Activated CD8-positive, alpha-beta T cell treated with anti-CD3 and anti-CD28 coated beads, Interleukin-2, amount 10 ng/mL, durations not matched to agents 7 days and 5 days (primary cell): Measurements from ENCODE around the gene CR1. TPM values are rescaled to one million over a fixed set of nuclear protein-coding genes. Genes with fewer than 3 reads are reported as not detected.
"Not testable (repeated sequence)": the region's sequence is repeated elsewhere in the genome, so short reads cannot be mapped to it uniquely, and the experiment has no call there.

ENCODE experiments used
- ATAC-seq: fragments of 150-1000 bp; cut with Tn5 transposase; one replicate; pipeline ENCODE4 v1.10.0; 2021; ENCODE audit warnings: moderate library complexity
- CTCF ChIA-PET: fragments of 350-600 bp; sonication (Branson Sonifier 250); formaldehyde crosslinking; loops from one replicate; lab custom pipeline; 2021; ENCODE audit warnings: antibody characterized with exemption; lab: Charles Lee
- POLR2A ChIA-PET: fragments of 350-600 bp; sonication (Branson Sonifier 250); formaldehyde crosslinking; loops from one replicate; lab custom pipeline; 2021; ENCODE audit warnings: antibody characterized with exemption; lab: Charles Lee
- DNase-seq: peaks from one replicate; pipeline ENCODE4 v3.0.0-alpha.2; 2020
- H3K27ac Mint-ChIP-seq: one replicate; pipeline ENCODE4 v1.8.0; 2021; ENCODE audit warnings: mild to moderate bottlenecking, mixed read lengths
- H3K27me3 Mint-ChIP-seq: one replicate; pipeline ENCODE4 v1.8.0; 2021; ENCODE audit warnings: low read depth, mixed read lengths
- H3K36me3 Mint-ChIP-seq: one replicate; pipeline ENCODE4 v1.8.0; 2021; ENCODE audit warnings: low read depth, mixed read lengths
- H3K4me1 Mint-ChIP-seq: one replicate; pipeline ENCODE4 v1.8.0; 2021; ENCODE audit warnings: low read depth, mixed read lengths
- H3K4me3 Mint-ChIP-seq: one replicate; pipeline ENCODE4 v1.8.0; 2021; ENCODE audit warnings: mild to moderate bottlenecking, mixed read lengths
- H3K9me3 Mint-ChIP-seq: one replicate; pipeline ENCODE4 v1.8.0; 2022; ENCODE audit warnings: mixed read lengths; ENCODE audit not compliant: insufficient read depth
- total RNA-seq, 2 experiments: library from RNA; stranded (reverse); gene quantifications; one replicate each; pipeline ENCODE4 v1.2.3, GENCODE V29; 2021

CR1 gene
- total RNA-seq, 2 experiments from 2014 or later = 0.08 to 0.16 TPM

DNA sequence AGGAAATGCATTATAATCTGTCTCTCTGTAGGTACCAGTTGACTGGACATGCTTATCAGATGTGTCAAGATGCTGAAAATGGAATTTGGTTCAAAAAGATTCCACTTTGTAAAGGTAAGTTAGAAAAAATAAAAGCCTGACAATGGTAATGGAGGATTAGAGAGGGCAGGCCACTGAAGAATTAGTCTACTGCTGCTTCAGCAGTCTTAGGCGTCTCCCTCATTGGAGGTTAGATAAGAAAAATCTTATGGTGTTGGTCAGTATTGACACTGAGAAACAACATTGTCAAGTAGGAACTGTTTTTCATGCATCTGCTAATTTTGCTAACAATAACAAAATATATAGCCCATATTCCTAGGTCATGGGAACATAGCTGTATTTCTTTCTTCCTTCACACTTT, 21.7 kb upstream of the CR1 start:
- H3K27me3 Mint-ChIP-seq = no peaks in the 10 kb centered on the region
- DNase-seq = no peak
- ATAC-seq = no peak
- no peak overlapping the region for H3K27ac Mint-ChIP-seq
- no peaks in the 10 kb centered on the region for H3K9me3 Mint-ChIP-seq
- ChIA-PET CTCF (interaction anchor here (1.1 kb wide), 1 partner anchor 25 kb away, joined by 3 read pairs; no protein-coding TSS in a partner anchor), POLR2A (no interaction called here)
- peaks cover 16% of the 10 kb centered on the region for H3K4me1 Mint-ChIP-seq
- H3K36me3 Mint-ChIP-seq = no peaks in the 10 kb centered on the region
- no peak overlapping the region for H3K4me3 Mint-ChIP-seq

GRCh38 chr1:207486198-207486597, 9.8 kb upstream of the CR1 start:
- Mint-ChIP-seq H3K9me3 (no peaks in the 10 kb centered on the region), H3K4me3 (no peak overlapping the region), H3K4me1 (no peaks in the 10 kb centered on the region), H3K27me3 (no peaks in the 10 kb centered on the region), H3K36me3 (no peaks in the 10 kb centered on the region), H3K27ac (no peak overlapping the region)
- ChIA-PET CTCF (interaction anchor here (1.6 kb wide), 1 partner anchor 13 kb away, joined by 4 read pairs; no protein-coding TSS in a partner anchor), POLR2A (no interaction called here)
- no peak for ATAC-seq
- DNase-seq = no peak

DNA sequence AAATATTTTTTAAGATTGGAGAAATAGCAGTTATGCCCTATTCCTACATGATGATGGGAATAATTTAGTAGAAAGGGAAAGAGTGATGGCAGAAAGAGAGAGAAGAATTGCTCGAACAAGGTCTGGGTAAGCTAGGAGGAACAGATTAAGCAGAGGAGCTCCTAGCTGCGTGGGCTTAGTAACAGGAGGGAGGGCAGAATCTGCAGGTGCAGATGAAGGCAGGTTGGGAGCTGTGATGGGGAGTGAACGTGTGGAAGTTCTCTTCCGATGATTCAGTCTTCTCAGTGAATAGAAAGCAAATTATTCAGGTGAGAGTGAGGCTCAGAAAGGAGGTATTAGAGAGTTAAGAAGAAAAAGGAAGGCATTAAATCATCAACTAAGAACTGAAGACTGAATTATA, 8.3 kb upstream of the CR1 start:
- no peak overlapping the region for H3K4me3 Mint-ChIP-seq
- DNase-seq (no peak), ATAC-seq (no peak)
- no peaks in the 10 kb centered on the region for H3K4me1 Mint-ChIP-seq
- ChIA-PET POLR2A (no interaction called here), CTCF (interaction anchor here (1.0 to 1.2 kb wide), 2 partner anchors 8 to 17 kb away, joined by 3 read pairs; partner anchors contain the start of gene CR1)
- H3K27me3 Mint-ChIP-seq = no peaks in the 10 kb centered on the region
- H3K9me3 Mint-ChIP-seq = no peaks in the 10 kb centered on the region
- H3K27ac Mint-ChIP-seq = no peak overlapping the region
- H3K36me3 Mint-ChIP-seq = no peaks in the 10 kb centered on the region

DNA sequence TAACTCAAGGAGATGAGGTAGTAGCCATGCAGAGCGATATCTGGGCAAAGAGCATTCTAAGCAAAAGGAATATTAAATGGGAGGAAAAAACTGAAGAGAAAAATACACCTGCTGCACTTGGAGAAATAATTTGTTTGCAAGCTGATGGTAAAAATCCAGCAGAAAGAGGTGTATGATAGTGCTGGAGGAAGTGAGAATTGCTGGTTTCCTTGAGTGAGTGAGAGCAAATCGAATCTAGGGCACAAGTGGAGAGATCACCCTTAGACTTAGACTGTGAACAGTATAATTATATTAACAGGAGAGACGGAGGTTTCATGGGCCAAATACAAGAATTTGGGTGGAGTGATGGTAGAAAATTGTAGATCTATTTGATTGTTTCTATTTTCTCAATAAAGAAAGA, 2.7 kb upstream of the CR1 start:
- CTCF ChIA-PET = no interaction called here
- Mint-ChIP-seq H3K36me3 (no peaks in the 10 kb centered on the region), H3K4me1 (peaks cover 14% of the 10 kb centered on the region), H3K9me3 (no peaks in the 10 kb centered on the region), H3K27ac (no peak overlapping the region), H3K4me3 (no peak overlapping the region), H3K27me3 (peaks cover 15% of the 10 kb centered on the region)
- POLR2A ChIA-PET = no interaction called here
- ATAC-seq = no peak
- no peak for DNase-seq

GRCh38 chr1:207494171-207494570, 1.8 kb upstream of the CR1 start:
- Mint-ChIP-seq H3K9me3 (no peaks in the 10 kb centered on the region), H3K4me1 (peaks cover 14% of the 10 kb centered on the region), H3K4me3 (no peak overlapping the region), H3K27me3 (peaks cover 15% of the 10 kb centered on the region), H3K36me3 (no peaks in the 10 kb centered on the region), H3K27ac (no peak overlapping the region)
- ChIA-PET POLR2A (no interaction called here), CTCF (no interaction called here)
- DNase-seq (no peak), ATAC-seq (no peak)

- H3K4me3 Mint-ChIP-seq, H3K36me3 Mint-ChIP-seq, ATAC-seq, H3K9me3 Mint-ChIP-seq, POLR2A ChIA-PET, DNase-seq, H3K27ac Mint-ChIP-seq: not testable (repeated sequence)
- Mint-ChIP-seq H3K27me3 (peaks cover 17% of the 10 kb centered on the region), H3K4me1 (peaks cover 14% of the 10 kb centered on the region)
- CTCF ChIA-PET = interaction anchor here (1.2 to 2.0 kb wide), 3 partner anchors 8 to 411 kb away, joined by 3 to 6 read pairs (median 3); no protein-coding TSS in a partner anchor
These were observed 676 bp upstream of the CR1 start for GRCh38 chr1:207495281-207495680.

DNA sequence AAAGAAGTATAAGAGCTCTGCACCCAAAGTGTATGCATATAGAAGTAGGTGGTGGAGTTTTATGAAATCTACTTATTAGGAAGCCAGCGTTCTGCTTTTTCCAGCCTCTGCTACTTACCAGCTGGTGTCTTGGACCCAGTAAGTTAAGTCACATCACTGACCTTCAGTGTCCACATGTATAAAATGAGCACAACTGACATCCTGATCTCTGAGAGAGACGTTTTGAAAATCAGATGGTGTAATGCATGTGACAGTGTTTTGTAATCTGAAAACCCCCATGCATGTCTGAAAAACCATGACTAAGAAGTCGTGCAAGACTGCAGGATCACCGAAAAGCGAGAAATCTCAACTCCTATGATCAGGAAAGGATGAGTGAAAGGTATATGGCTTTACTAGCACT, 2.0 kb downstream of the CR1 start:
- ChIA-PET POLR2A (no interaction called here), CTCF (interaction anchor here (0.6 to 3.2 kb wide), 9 partner anchors 43 to 688 kb away, joined by 3 to 31 read pairs (median 5); partner anchors contain the start of gene CR2)
- H3K27ac Mint-ChIP-seq = no peak overlapping the region
- no peaks in the 10 kb centered on the region for H3K36me3 Mint-ChIP-seq
- no peak overlapping the region for H3K4me3 Mint-ChIP-seq
- ATAC-seq = no peak
- H3K4me1 Mint-ChIP-seq = peaks cover 14% of the 10 kb centered on the region
- no peak for DNase-seq
- no peaks in the 10 kb centered on the region for H3K9me3 Mint-ChIP-seq
- peaks cover 29% of the 10 kb centered on the region for H3K27me3 Mint-ChIP-seq

GRCh38 chr1:207499573-207499972, 3.6 kb downstream of the CR1 start:
- Mint-ChIP-seq H3K27me3 (peaks cover 34% of the 10 kb centered on the region), H3K4me1 (peaks cover 14% of the 10 kb centered on the region), H3K36me3 (no peaks in the 10 kb centered on the region), H3K4me3 (no peak overlapping the region), H3K27ac (no peak overlapping the region), H3K9me3 (no peaks in the 10 kb centered on the region)
- peak; percentile 81 for DNase-seq
- ATAC-seq = peak; percentile 74
- ChIA-PET CTCF (interaction anchor here (0.8 to 3.2 kb wide), 39 partner anchors 10 to 583 kb away, joined by 3 to 31 read pairs (median 4); partner anchors contain the start of genes C4BPA, CD55, CR2 and PFKFB2), POLR2A (interaction anchor here (0.7 to 0.8 kb wide), 2 partner anchors 163 to 368 kb away, joined by 3 read pairs; no protein-coding TSS in a partner anchor)

DNA sequence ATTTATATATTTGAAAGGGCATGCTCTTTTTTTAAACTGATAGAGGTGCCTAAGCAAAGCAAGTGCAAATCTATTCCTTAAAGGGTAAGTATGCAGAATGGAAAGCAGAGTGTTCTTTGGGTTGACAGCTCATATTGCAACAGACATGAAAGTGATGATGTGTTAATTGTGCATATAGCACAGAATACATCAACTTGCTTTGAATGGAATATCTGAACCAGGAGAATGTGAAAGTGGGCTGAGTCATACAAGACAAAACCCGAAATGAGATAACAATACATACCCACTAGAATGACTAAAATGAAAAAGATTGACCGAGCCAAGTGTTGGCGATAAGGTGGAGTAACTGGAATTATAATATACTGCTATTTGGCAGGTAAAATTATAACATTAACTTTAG, 4.3 kb downstream of the CR1 start:
- H3K27ac Mint-ChIP-seq = no peak overlapping the region
- ChIA-PET POLR2A (interaction anchor here (0.7 to 0.8 kb wide), 2 partner anchors 164 to 368 kb away, joined by 3 read pairs; no protein-coding TSS in a partner anchor), CTCF (interaction anchor here (0.8 to 3.2 kb wide), 37 partner anchors 10 to 584 kb away, joined by 3 to 31 read pairs (median 4); partner anchors contain the start of genes C4BPA, CD55, CR2 and PFKFB2)
- H3K36me3 Mint-ChIP-seq = no peaks in the 10 kb centered on the region
- no peak for ATAC-seq
- H3K27me3 Mint-ChIP-seq = peaks cover 33% of the 10 kb centered on the region
- H3K9me3 Mint-ChIP-seq = no peaks in the 10 kb centered on the region
- DNase-seq = no peak
- H3K4me1 Mint-ChIP-seq = peaks cover 14% of the 10 kb centered on the region
- H3K4me3 Mint-ChIP-seq = no peak overlapping the region

- no peak for ATAC-seq
- no peak overlapping the region for H3K4me3 Mint-ChIP-seq
- no peaks in the 10 kb centered on the region for H3K9me3 Mint-ChIP-seq
- H3K27me3 Mint-ChIP-seq = peaks cover 28% of the 10 kb centered on the region
- H3K27ac Mint-ChIP-seq = no peak overlapping the region
- POLR2A ChIA-PET = no interaction called here
- CTCF ChIA-PET = interaction anchor here (1.1 to 2.5 kb wide), 5 partner anchors 65 to 451 kb away, joined by 3 to 12 read pairs (median 5); no protein-coding TSS in a partner anchor
- H3K36me3 Mint-ChIP-seq = no peaks in the 10 kb centered on the region
- peaks cover 6% of the 10 kb centered on the region for H3K4me1 Mint-ChIP-seq
- DNase-seq = no peak
These were observed 5.1 kb downstream of the CR1 start for GRCh38 chr1:207501071-207501470.

GRCh38 chr1:207502726-207503125, 6.8 kb downstream of the CR1 start:
- Mint-ChIP-seq H3K4me1 (no peaks in the 10 kb centered on the region), H3K27me3 (peaks cover 28% of the 10 kb centered on the region), H3K9me3 (no peaks in the 10 kb centered on the region), H3K27ac (no peak overlapping the region), H3K36me3 (no peaks in the 10 kb centered on the region), H3K4me3 (no peak overlapping the region)
- ChIA-PET CTCF (interaction anchor here (1.3 to 2.5 kb wide), 2 partner anchors 419 to 450 kb away, joined by 3 to 12 read pairs; partner anchors contain the start of gene PFKFB2), POLR2A (no interaction called here)
- ATAC-seq (no peak), DNase-seq (no peak)

DNA sequence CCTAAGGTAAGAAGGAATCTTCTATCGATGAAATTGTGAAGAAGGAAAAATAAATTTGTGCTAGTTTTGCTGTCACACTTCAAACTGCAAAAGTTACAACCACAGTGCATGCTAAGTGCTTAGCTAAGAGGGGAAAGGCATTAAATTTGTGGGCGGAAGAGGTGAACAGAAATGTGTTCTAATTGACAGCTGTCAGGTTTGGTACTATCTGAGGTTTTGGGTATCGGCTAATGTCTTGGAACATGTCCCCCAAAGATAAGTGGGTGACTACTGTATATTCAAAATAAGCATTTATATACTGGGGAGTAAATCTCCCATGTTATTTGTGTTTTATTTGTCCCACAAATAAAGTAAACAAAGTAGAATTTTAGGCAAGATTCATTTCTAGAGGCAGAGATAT, 8.0 kb downstream of the CR1 start:
- H3K27ac Mint-ChIP-seq = no peak overlapping the region
- ChIA-PET CTCF (interaction anchor here (0.9 to 1.0 kb wide), 2 partner anchors 99 to 522 kb away, joined by 3 read pairs; no protein-coding TSS in a partner anchor), POLR2A (no interaction called here)
- no peaks in the 10 kb centered on the region for H3K4me1 Mint-ChIP-seq
- no peaks in the 10 kb centered on the region for H3K36me3 Mint-ChIP-seq
- H3K4me3 Mint-ChIP-seq = no peak overlapping the region
- no peak for DNase-seq
- no peak for ATAC-seq
- peaks cover 23% of the 10 kb centered on the region for H3K27me3 Mint-ChIP-seq
- H3K9me3 Mint-ChIP-seq = no peaks in the 10 kb centered on the region
